HG03045 (cell line): Measurements from ENCODE around the gene DCXR.

Experiments used
- ATAC-seq: cut with Tn5 transposase; IDR thresholded peaks from one replicate; pipeline ENCODE4 v1.9.1; 2021; ENCODE audit warnings: mild to moderate bottlenecking, moderate library complexity; ENCODE audit not compliant: unreplicated experiment

The DCXR gene

GRCh38 chr17:82073446-82073845, 35.9 kb upstream of the DCXR start:
- no peak for ATAC-seq

- ATAC-seq = no peak
Measured at GRCh38 chr17:82072827-82073226, 35.3 kb upstream of the DCXR start.

GRCh38 chr17:82070611-82071010, 33.1 kb upstream of the DCXR start:
- ATAC-seq = no peak

GRCh38 chr17:82065638-82066303, 28.3 kb upstream of the DCXR start, which contains the start of gene DUS1L:
Gene DUS1L (minus strand): TSS chr17:82065804. CDS start chr17:82065059, 745 bp downstream.
- peak; percentile 65 for ATAC-seq

- ATAC-seq = no peak
Measured at GRCh38 chr17:82065193-82065637, 27.7 kb upstream of the DCXR start.

GRCh38 chr17:82064433-82065192, 27.1 kb upstream of the DCXR start:
- no peak for ATAC-seq

GRCh38 chr17:82063424-82064415, 26.2 kb upstream of the DCXR start:
- ATAC-seq = no peak

GRCh38 chr17:82062984-82063368, 25.5 kb upstream of the DCXR start:
- no peak for ATAC-seq

- no peak for ATAC-seq
Measured at GRCh38 chr17:82062076-82062983, 24.8 kb upstream of the DCXR start.

GRCh38 chr17:82061047-82061925, 23.8 kb upstream of the DCXR start:
- no peak for ATAC-seq

- no peak for ATAC-seq
Measured at GRCh38 chr17:82060614-82061013, 23.1 kb upstream of the DCXR start.

- ATAC-seq = no peak
Measured at GRCh38 chr17:82060001-82060380, 22.5 kb upstream of the DCXR start.

- no peak for ATAC-seq
Measured at GRCh38 chr17:82059272-82060000, 21.9 kb upstream of the DCXR start.

- no peak for ATAC-seq
Measured at GRCh38 chr17:82058855-82059249, 21.4 kb upstream of the DCXR start.

- ATAC-seq = no peak
Measured at GRCh38 chr17:82058230-82058854, 20.8 kb upstream of the DCXR start.

- no peak for ATAC-seq
Measured at GRCh38 chr17:82056729-82057621, 19.5 kb upstream of the DCXR start.
